Measurements from ENCODE around the gene C4orf51.
"Not testable (repeated sequence)": the region's sequence is repeated elsewhere in the genome, so short reads cannot be mapped to it uniquely, and the experiment has no call there.

- not testable (repeated sequence) for TF ChIP-seq CTCF, POLR2A, POLR2AphosphoS5, EP300 (IDR thresholded peaks at IDR 0.05)
Measured at GRCh38 chr4:145640236-145640635, 39.7 kb upstream of the C4orf51 start.

Measured in sigmoid colon (tissue), 4 donors.